ENCODE data around the gene GTF2IRD2.
"Not testable (repeated sequence)": the region's sequence is repeated elsewhere in the genome, so short reads cannot be mapped to it uniquely, and the experiment has no call there.

GTF2IRD2 gene

DNA sequence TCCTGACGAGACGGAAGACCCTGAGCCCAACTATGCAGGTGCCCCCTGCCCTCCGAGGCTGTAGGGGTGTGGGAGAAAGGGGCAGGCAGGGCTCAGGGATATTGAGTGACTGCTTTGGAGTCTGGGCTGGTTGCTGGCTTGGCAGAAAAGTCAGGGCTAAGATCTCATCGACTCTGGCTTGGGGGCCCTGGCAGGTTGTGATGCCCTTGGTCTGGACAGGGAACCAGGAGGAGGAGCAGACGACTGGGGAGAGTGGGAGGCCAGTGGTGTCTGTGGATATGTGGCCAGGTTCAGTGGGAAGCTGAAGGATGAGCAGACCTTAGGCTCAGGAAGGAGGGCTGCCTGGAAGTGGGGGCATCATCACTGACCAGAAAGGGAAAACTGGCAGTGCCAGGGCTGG is 67.8 kb downstream of the GTF2IRD2 start:
- not testable (repeated sequence) for DNase-seq

GRCh38 chr7:74781746-74782145 is 69.7 kb downstream of the GTF2IRD2 start:
- DNase-seq: not testable (repeated sequence)

DNA sequence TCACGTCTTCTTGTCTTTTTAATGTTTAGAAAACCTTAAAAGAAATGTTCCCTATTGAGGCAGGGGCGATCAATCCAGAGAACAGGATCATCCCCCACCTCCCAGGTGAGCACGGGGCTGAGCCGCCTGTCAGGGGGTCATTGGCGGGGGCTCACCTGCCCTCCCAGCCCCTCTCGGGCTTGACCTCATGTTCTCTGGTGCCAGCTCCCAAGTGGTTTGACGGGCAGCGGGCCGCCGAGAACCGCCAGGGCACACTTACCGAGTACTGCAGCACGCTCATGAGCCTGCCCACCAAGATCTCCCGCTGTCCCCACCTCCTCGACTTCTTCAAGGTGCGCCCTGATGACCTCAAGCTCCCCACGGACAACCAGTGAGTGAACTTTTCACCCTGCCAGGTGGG is 72.4 kb downstream of the GTF2IRD2 start:
- DNase-seq: not testable (repeated sequence)

- DNase-seq: not testable (repeated sequence)
Observed at GRCh38 chr7:74775111-74775510, 76.3 kb downstream of the GTF2IRD2 start.

DNA sequence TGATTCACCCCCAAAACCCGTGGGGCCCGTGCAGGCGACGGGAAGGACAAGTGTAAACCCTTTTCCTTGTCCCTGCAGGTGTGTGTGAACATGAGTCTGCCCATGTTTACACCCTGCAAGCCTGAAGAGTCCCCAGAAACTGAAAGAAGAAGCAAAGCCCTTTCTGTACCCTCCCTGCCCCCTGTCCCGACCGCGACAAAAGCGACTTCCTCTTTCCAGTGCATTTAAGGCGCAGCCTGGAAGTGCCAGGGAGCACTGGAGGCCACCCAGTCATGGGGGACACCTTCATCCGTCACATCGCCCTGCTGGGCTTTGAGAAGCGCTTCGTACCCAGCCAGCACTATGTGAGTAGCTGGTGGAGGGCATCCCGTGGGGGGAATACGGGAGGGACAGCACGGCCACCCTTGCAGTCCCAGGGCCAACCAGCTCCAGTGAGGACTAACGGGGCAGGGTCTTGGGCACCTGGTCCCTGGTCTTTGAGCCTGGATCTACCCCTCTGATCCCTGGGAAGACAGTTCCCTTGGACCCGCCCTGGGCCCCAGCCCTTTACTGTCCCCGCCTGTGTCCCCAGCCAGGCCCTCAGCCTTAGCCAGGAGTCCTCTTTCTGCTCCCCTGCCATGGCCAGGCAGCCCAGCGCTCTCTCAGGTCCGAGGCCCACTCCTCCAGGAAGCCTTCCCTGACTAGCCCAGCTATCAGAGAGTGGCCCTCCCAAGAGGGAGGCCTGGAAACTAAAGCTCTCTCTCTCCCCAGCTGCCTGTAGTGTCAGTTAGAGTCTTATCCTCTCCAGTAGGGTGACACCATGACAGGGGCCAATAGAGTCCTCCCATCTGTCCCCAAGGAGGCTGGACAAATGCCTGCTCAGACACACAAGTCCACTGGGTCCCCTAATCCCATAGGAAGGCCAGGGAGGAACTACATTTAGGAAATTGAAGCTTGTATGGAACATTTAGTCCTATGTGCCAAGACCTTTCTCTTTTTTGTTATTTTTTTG is 77.3 kb downstream of the GTF2IRD2 start, which contains the start of gene NCF1:
Gene NCF1, plus strand, starts transcription at position 252 of the 991 bp plus-strand sequence. Its CDS starts 21 bp downstream, at position 273.
- DNase-seq: not testable (repeated sequence)

DNA sequence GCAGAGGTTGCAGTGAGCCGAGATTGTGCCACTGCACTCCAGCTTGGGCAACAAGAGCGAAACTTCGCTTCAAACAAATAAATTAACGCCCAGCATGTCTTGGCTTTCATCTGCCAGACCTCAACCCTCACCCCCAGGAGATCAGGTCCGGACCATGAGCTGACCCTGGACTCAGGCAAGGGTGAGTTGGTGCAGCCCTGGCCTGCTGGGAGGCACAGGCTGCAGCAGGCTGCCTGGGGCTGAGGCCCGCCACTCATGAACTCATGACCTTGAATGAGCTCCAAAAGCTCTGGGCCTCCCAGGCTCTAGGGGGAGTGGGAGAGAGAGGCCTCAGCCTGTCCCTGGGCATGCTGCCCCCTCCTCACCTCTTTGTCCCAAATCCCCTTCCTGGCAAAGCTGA is 79.3 kb downstream of the GTF2IRD2 start:
- not testable (repeated sequence) for DNase-seq

- DNase-seq: not testable (repeated sequence)
Observed at GRCh38 chr7:74770062-74770461, 81.3 kb downstream of the GTF2IRD2 start.

DNA sequence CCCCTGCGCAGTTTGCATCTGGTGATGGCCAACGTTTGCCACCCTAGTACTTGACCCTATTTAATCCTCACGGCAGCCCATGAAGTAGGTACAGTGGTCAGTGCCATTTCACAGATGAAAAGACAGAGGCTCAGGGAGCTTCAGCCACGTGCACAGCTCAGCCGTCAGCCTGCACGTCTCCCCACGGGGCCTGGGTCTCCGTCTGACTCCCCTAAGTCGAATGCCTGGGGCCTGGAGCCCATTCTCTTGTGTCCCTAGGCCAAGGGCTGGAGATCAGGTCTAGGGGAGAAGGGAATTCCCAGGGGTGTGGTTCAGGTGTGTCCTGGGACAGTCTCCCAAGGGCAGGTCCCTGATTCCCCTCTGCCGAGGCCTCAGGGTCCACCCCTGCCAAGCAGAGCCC is 84.4 kb downstream of the GTF2IRD2 start:
- DNase-seq: not testable (repeated sequence)

DNA sequence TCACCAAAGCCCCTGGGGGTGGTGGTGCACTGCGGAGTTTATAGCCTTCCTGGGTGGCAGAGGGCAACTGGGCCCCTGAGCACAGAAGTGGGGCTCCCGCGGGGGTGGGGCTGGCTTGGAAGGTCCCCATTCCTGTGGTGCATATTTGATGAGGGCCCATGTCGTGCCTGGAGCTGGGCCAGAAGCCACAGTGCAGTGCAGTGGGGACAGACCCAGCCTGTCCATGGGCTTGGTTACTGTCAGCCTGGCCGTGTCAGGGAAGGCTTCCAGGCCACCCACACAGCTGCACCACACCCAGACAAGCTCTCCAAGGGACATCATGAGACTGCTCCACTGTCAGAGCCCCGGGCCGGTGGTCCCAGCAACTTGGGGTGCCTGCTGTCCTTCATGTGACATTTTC is 84.9 kb downstream of the GTF2IRD2 start:
- not testable (repeated sequence) for DNase-seq

GRCh38 chr7:74765205-74765918 is 86.0 kb downstream of the GTF2IRD2 start:
- not testable (repeated sequence) for DNase-seq

DNA sequence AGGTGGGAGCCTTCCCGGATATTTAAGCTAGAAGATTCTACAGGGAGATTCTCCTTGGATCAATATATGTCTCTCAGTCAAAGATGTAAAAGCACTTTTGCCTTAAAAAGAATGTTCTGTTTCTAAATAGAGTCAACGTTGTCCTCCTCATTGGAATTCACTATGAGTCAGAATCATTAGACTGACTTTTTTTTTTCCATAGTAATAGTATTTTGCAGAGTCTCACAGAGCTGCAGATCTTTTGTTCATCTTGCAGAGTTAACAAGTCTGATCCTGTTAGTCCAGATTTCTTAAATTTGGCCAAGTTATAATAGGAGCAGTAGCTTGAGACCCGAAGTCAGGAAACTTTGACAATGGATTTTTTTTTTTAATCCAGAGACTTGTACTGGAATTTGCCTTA is 92.4 kb downstream of the GTF2IRD2 start:
- not testable (repeated sequence) for DNase-seq

DNA sequence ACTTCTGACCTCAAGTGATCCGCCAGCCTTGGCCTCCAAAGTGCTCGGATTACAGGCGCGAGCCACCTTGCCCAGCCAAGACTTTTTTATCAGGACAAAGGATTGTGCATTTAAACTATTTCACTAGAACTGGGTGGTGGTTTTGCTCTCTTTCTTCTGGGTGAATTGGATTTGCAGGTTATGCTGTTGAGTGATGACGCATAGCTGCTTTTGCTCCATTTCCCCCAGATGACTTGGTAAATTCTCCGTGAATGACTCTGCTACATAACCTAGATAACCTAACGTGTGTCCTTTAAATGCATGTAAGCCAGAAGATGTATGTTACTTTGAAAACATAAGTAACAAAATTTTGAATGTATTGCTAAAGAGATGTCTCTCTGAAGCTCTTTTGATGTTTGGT is 93.1 kb downstream of the GTF2IRD2 start:
- not testable (repeated sequence) for DNase-seq

- not testable (repeated sequence) for DNase-seq
Observed at GRCh38 chr7:74756673-74757072, 94.7 kb downstream of the GTF2IRD2 start.

DNA sequence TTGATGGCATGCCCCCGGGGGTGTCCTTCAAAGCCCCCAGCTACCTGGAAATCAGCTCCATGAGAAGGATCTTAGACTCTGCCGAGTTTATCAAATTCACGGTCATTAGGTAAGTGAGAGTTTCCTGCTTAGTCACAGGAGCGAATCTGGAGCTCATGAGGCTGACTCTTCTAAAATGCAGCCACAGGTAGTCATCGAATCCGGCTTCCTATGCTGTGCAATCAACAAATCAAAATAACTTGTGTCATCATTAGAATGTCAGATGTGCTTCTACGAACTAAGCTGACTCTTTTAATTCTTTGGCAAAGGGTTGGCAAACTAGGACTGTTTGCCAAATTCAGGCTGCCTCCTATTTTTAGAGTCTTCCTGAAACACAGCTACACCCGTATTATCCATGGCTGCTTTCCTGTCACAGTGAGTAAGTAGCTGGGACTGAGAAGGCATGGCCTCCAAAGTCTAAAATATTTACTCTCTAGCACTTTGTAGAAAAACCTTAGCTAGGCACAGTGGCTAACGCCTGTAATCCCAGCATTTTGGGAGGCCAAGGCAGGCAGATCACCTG is 97.4 kb downstream of the GTF2IRD2 start:
- DNase-seq: not testable (repeated sequence)
